Heart right ventricle (tissue), 16 donors: ENCODE measurements around the gene KLC1. TPM values are rescaled to one million over a fixed set of nuclear protein-coding genes. Genes with fewer than 3 reads are reported as not detected.

Source experiments
- ATAC-seq, 8 donors: fragments of 200-7000 bp; cut with Tn5 transposase; one replicate each; pipeline ENCODE4 v1.9.1; 2020; ENCODE audit warnings: mild to moderate bottlenecking in 8 of 8, moderate library complexity in 8 of 8, moderate number of reproducible peaks in 1 of 8
- DNase-seq, 2 donors: peaks; one replicate each; pipeline ENCODE4 v3.0.0-alpha.2; 2020
- H3K27ac ChIP-seq, 10 donors: fragments of 200-600 bp; sonication (generic) in 2 of 10; one replicate each; pipeline versions ENCODE4 v1.5.0 to v1.8.0; 2020 to 2022; ENCODE audit warnings: mild to moderate bottlenecking in 3 of 10
- H3K27me3 ChIP-seq, 7 donors: fragments of 200-600 bp; one replicate each; pipeline ENCODE4 v1.8.0; 2021 to 2022; ENCODE audit warnings: mild to moderate bottlenecking in 2 of 7
- H3K36me3 ChIP-seq, 9 donors: fragments of 200-600 bp; sonication (generic) in 1 of 9; one replicate each; pipeline versions ENCODE4 v1.5.0 to v1.8.0; 2020 to 2022; ENCODE audit warnings: mild to moderate bottlenecking in 2 of 9
- H3K4me1 ChIP-seq, 9 donors: fragments of 200-600 bp; sonication (generic) in 1 of 9; one replicate each; pipeline versions ENCODE4 v1.5.0 to v1.8.0; 2020 to 2022; ENCODE audit warnings: mild to moderate bottlenecking in 4 of 9
- H3K4me3 ChIP-seq, 10 donors: fragments of 200-600 bp; sonication (generic) in 2 of 10; one replicate each; pipeline versions ENCODE4 v1.5.0 to v1.8.0; 2020 to 2022; ENCODE audit warnings: mild to moderate bottlenecking in 7 of 10, moderate library complexity in 2 of 10
- H3K9me3 ChIP-seq, 11 donors: fragments of 200-600 bp in 10 of 11; sonication (generic) in 2 of 11; one replicate each; pipeline versions ENCODE4 v1.5.0 to v1.8.0; 2013 to 2022; ENCODE audit warnings: mild to moderate bottlenecking in 2 of 11, control low read depth in 1 of 11, moderate library complexity in 1 of 11
- CTCF ChIP-seq, 9 donors: fragments of 200-600 bp; sonication (generic) in 2 of 9; IDR thresholded peaks; one replicate each; pipeline versions ENCODE4 v1.5.0 to v1.8.0; 2021 to 2022; ENCODE audit warnings: antibody characterized with exemption in 9 of 9, mild to moderate bottlenecking in 5 of 9, moderate library complexity in 1 of 9
- WGBS, 2 donors: extraction: QIAGEN DNeasy Blood & Tissue Kit; methylation state at CpG; one replicate each; pipeline ENCODE4 v1.1.7; 2013; ENCODE audit warnings: inconsistent platforms in 1 of 2; 5-methylcytosine and 5-hydroxymethylcytosine counted together
- intact Hi-C, 10 donors: fragments of 100-400 bp; cut with DNase I; formaldehyde crosslinking; loops; one replicate each; pipeline versions ENCODE4 v1.11.1 to v1.14.2; 2022
- polyA plus RNA-seq, 2 donors: library from polyadenylated mRNA; stranded (reverse); fragments of 200-250 nt; gene quantifications; one replicate each; pipeline ENCODE4 v1.2.3, GENCODE V29; 2013
- total RNA-seq, 10 donors: library from RNA; stranded (reverse); fragmentation: NEBNext Ultra II Directional in 3 of 10; extraction: Animal tissue kit (Norgen Biotek cat#: 25700) in 3 of 10; gene quantifications; one replicate each; pipeline versions ENCODE4 v1.2.1 to v1.2.4, GENCODE V29; 2021 to 2023
- donor health status: Arrhythmogenic right ventricular cardiomyopathy.
- donor health status: ischemic (EF 13 %, LVEDD 7.1; RV severe dilation, severe dysfunction).
- donor health status: healthy with polysubstance abuse.
- donor health status: DM: no; HTN: yes; CAD: no.
- donor health status: DM: no; HTN: no; CAD: no.
- donor health status: ischemic (EF 25% LVEDD 6.9; RV normal size, moderate dysfunction).
- donor health status: ischemic (EF 25% LVEDD 5.7; RV mildly dilated, moderate dysfunction).
- donor health status: healthy.
- donor health status: DM: yes; HTN: yes; CAD: no.
- donor health status: Ischemic cardiomyopathy.
- donor health status: ischemic (EF 35%, LVEDD 5.7; RV mildly dilated, moderate dysfunction).
- donor health status: nonischemic (EF 11% LVEDD 7.7; RV severe dilation, severe dysfunction).
- donor health status: DM: yes; HTN: yes; CAD: no.
- donor health status: PGD.
- donor health status: ischemic (EF 29% LVEDD 5.4; RV normal size, mild dysfunction).
- donor health status: nonischemic (EF 23%, LVEDD 6.1; RV moderate dilation, normal function).

Gene KLC1
- total and polyA plus RNA-seq, 12 donors: 123 to 220 (median 151) TPM

GRCh38 chr14:103723748-103724081 is 94.7 kb downstream of the KLC1 start:
- TF ChIP-seq CTCF (IDR thresholded peaks at IDR 0.05): no peak
- peaks cover 19 to 59% (median 46%) of the 10 kb centered on the region in 9 donors for H3K4me1 ChIP-seq
- H3K36me3 ChIP-seq: peaks cover 0 to 27% (median 4%) of the 10 kb centered on the region in 9 donors
- peak in 7 of 8 donors; percentile 5 to 20 (median 14) for ATAC-seq
- H3K27ac ChIP-seq: peak overlapping the region; percentile 8 to 79 (median 58)
- H3K4me3 ChIP-seq: no peak overlapping the region
- no peak for DNase-seq
- intact Hi-C loops: loop anchor here in 1 of 10 donors (5.0 kb wide), 1 partner anchor 46 kb away; no protein-coding TSS in a partner anchor
- H3K9me3 ChIP-seq: no peaks in the 10 kb centered on the region
- no peaks in the 10 kb centered on the region for H3K27me3 ChIP-seq
- WGBS, 2 donors: 85 to 90% methylated on average over 7 of the region's 7 CpGs

- peaks cover 0 to 31% (median 8%) of the 10 kb centered on the region in 9 donors for H3K36me3 ChIP-seq
- WGBS, 2 donors: 30 to 37% methylated on average over 20 of the region's 20 CpGs
- H3K4me3 ChIP-seq: no peak overlapping the region
- TF ChIP-seq CTCF (IDR thresholded peaks at IDR 0.05): peak in 7 of 9 donors; percentile 12 to 45 (median 33)
- DNase-seq (peak; percentile 69 to 81), ATAC-seq (peak; percentile 59 to 77 (median 72))
- no peaks in the 10 kb centered on the region for H3K27me3 ChIP-seq
- peak overlapping the region; percentile 8 to 79 (median 58) for H3K27ac ChIP-seq
- no peaks in the 10 kb centered on the region for H3K9me3 ChIP-seq
- H3K4me1 ChIP-seq: peaks cover 19 to 60% (median 46%) of the 10 kb centered on the region in 9 donors
- intact Hi-C loops: loop anchor here in 1 of 10 donors (5.0 kb wide), 1 partner anchor 47 kb away; no protein-coding TSS in a partner anchor
These were observed 95.1 kb downstream of the KLC1 start for GRCh38 chr14:103724116-103724515.

- ATAC-seq (no peak), DNase-seq (peak in 1 of 2 donors; percentile 7)
- 92 to 93% methylated on average over 29 of the region's 29 CpGs for WGBS, 2 donors
- Histone ChIP-seq H3K36me3 (peaks cover 0 to 41% (median 15%) of the 10 kb centered on the region in 9 donors), H3K9me3 (no peaks in the 10 kb centered on the region), H3K4me3 (no peak overlapping the region), H3K27me3 (no peaks in the 10 kb centered on the region), H3K27ac (peak overlapping the region in 7 of 10 donors; percentile 3 to 79 (median 56)), H3K4me1 (peaks cover 19 to 70% (median 50%) of the 10 kb centered on the region in 9 donors)
- intact Hi-C loops: no loop called here
- TF ChIP-seq CTCF (IDR thresholded peaks at IDR 0.05): no peak
These were observed 96.1 kb downstream of the KLC1 start for GRCh38 chr14:103725001-103725682.

GRCh38 chr14:103725739-103726395 is 96.9 kb downstream of the KLC1 start:
- Histone ChIP-seq H3K4me1 (peaks cover 19 to 78% (median 53%) of the 10 kb centered on the region in 9 donors), H3K27ac (peak overlapping the region in 2 of 10 donors; percentile 13 to 27), H3K36me3 (peaks cover 0 to 48% (median 15%) of the 10 kb centered on the region in 9 donors), H3K27me3 (no peaks in the 10 kb centered on the region), H3K9me3 (no peaks in the 10 kb centered on the region), H3K4me3 (no peak overlapping the region)
- WGBS, 2 donors: 94 to 95% methylated on average over 16 of the region's 16 CpGs
- intact Hi-C loops: no loop called here
- DNase-seq (peak in 1 of 2 donors; percentile 9), ATAC-seq (no peak)
- TF ChIP-seq CTCF (IDR thresholded peaks at IDR 0.05): no peak
